Measurements from ENCODE around the gene DUSP15.
"Not testable (repeated sequence)": the region's sequence is repeated elsewhere in the genome, so short reads cannot be mapped to it uniquely, and the experiment has no call there.

DUSP15 gene

GRCh38 chr20:31869942-31870725 is at the start of gene DUSP15, which contains the start of gene TTLL9:
TSS of gene DUSP15 (minus strand) at chr20:31870527. CDS start at chr20:31870337, 190 bp downstream.
TSS of gene TTLL9 (plus strand) at chr20:31870634. CDS start at chr20:31871127, 493 bp downstream.
- TF ChIP-seq CTCF (IDR thresholded peaks at IDR 0.05; ENCODE audit: extremely low read depth, missing control alignments) = no peak
- DNase-seq (ENCODE audit: low spot score) = peak; percentile 67

GRCh38 chr20:31919410-31920155 is 49.3 kb upstream of the DUSP15 start:
- TF ChIP-seq CTCF (IDR thresholded peaks at IDR 0.05; ENCODE audit: extremely low read depth, missing control alignments) = no peak
- DNase-seq (ENCODE audit: low spot score) = no peak

- no peak for TF ChIP-seq CTCF (IDR thresholded peaks at IDR 0.05; ENCODE audit: extremely low read depth, missing control alignments)
- no peak for DNase-seq (ENCODE audit: low spot score)
These were observed 48.3 kb upstream of the DUSP15 start for GRCh38 chr20:31918466-31919105.

- DNase-seq (ENCODE audit: low spot score) = not testable (repeated sequence)
These were observed 47.7 kb upstream of the DUSP15 start for GRCh38 chr20:31917962-31918412.

- DNase-seq (ENCODE audit: low spot score) = no peak
These were observed 46.4 kb upstream of the DUSP15 start for GRCh38 chr20:31916708-31917107.

GRCh38 chr20:31915491-31916280 is 45.4 kb upstream of the DUSP15 start:
- DNase-seq (ENCODE audit: low spot score) = no peak
- no peak for TF ChIP-seq CTCF (IDR thresholded peaks at IDR 0.05; ENCODE audit: extremely low read depth, missing control alignments)

More at GRCh38 chr20:31916708-31917107, 46.4 kb upstream of the DUSP15 start:
- no peak for TF ChIP-seq CTCF (IDR thresholded peaks at IDR 0.05; ENCODE audit: extremely low read depth, missing control alignments)

GRCh38 chr20:31914170-31914569 is 43.8 kb upstream of the DUSP15 start:
- DNase-seq (ENCODE audit: low spot score) = no peak
- TF ChIP-seq CTCF (IDR thresholded peaks at IDR 0.05; ENCODE audit: extremely low read depth, missing control alignments) = no peak
